Measurements from ENCODE around the gene TANK. TPM values are rescaled to one million over a fixed set of nuclear protein-coding genes. Genes with fewer than 3 reads are reported as not detected.

TANK gene
- total and polyA plus RNA-seq, 2 donors (not counting 3 experiments of a cell fraction or from before 2014, with no cell fraction given) = 33.3 to 83.2 TPM

DNA sequence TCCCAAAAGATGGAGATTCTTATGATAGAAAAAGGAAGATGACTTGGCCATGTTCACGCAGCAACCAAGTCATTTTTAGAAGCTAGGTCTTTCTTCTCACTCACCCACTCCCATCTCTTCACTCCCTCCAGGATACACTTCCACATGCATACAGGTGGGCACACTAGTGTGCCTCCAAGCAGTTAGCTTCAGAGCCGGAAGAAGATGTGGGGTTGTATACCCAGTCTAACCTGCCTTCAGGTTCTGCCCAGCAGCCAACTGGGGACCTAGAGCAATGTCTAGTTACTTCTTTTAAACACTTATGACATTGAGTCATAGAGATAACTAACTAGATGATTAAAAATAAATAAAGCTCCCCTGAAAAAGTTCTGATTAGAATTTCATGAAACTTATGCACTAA lies 21.8 kb upstream of the TANK start:
- Histone ChIP-seq H3K79me2 (ENCODE audit: control insufficient read depth, insufficient read depth, low read length) (no peaks in the 10 kb centered on the region), H3K27ac (ENCODE audit: insufficient read depth, low read depth, low read length) (no peak overlapping the region), H3K4me2 (ENCODE audit: insufficient read depth, low read length) (peak overlapping the region; percentile 97), H3K27me3 (ENCODE audit: control insufficient read depth in 2 of 2, insufficient read depth in 2 of 2, low read length in 2 of 2) (no peaks in the 10 kb centered on the region), H4K20me1 (replicated peaks; ENCODE audit: control insufficient read depth, extremely low read depth, insufficient read depth, low read length) (no peaks in the 10 kb centered on the region), H3K36me3 (ENCODE audit: control insufficient read depth in 2 of 2, extremely low read depth in 1 of 2, insufficient read depth in 2 of 2, low read length in 2 of 2) (no peaks in the 10 kb centered on the region), H2AFZ (ENCODE audit: low read depth, low read length) (no peak overlapping the region), H3K9ac (replicated peaks; ENCODE audit: extremely low read depth, insufficient read depth, low read length) (no peak overlapping the region), H3K4me3 (replicated peaks in 1 of 3; ENCODE audit: insufficient read depth in 1 of 3, low read depth in 1 of 3, low read length in 3 of 3) (peak overlapping the region in 2 of 3 experiments; percentile 34 to 78), H3K9me3 (replicated peaks; ENCODE audit: control insufficient read depth, insufficient read depth, low read length) (no peaks in the 10 kb centered on the region), H3K4me1 (ENCODE audit: control insufficient read depth, extremely low read depth, insufficient read depth, low read length) (peaks cover 44% of the 10 kb centered on the region), H3K9me1 (replicated peaks; ENCODE audit: control insufficient read depth, extremely low read depth, insufficient read depth, low read length) (no peaks in the 10 kb centered on the region)
- no peak for FAIRE-seq
- DNase-seq (ENCODE audit: low read depth, low spot score) = peak; percentile 30
- intact Hi-C loops (cut with micrococcal nuclease) = no loop called here
- TF ChIP-seq EZH2 (IDR thresholded peaks at IDR 0.05; ENCODE audit: borderline replicate concordance, low read depth, low read length, severe bottlenecking) (no peak), MYC (IDR thresholded peaks at IDR 0.05; ENCODE audit: low read depth, low read length) (no peak), POLR2A (IDR thresholded peaks at IDR 0.05; ENCODE audit: low read depth, low read length) (no peak), POLR2AphosphoS5 (IDR thresholded peaks at IDR 0.05; ENCODE audit: insufficient read depth, low read depth, low read length) (no peak), FOS (IDR thresholded peaks at IDR 0.05; ENCODE audit: borderline replicate concordance, insufficient read depth, low read length) (no peak)
- TF ChIP-seq, protein P1, sequence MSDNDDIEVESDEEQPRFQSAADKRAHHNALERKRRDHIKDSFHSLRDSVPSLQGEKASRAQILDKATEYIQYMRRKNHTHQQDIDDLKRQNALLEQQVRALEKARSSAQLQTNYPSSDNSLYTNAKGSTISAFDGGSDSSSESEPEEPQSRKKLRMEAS (IDR thresholded peaks at IDR 0.05; ENCODE audit: insufficient read depth, insufficient read length) = no peak
- ChIA-PET POLR2A (no interaction called here), CTCF (interaction anchor here (1.0 to 1.1 kb wide), 2 partner anchors 9 to 75 kb away, joined by 3 to 5 read pairs; no protein-coding TSS in a partner anchor)
- dilution Hi-C loops (cut with MboI; ENCODE audit: extremely low pct_ligation_motif_present, low sequenced_read_pairs) = no loop called here
- no TSS peak for BruUV-seq (replicated peaks)

DNA sequence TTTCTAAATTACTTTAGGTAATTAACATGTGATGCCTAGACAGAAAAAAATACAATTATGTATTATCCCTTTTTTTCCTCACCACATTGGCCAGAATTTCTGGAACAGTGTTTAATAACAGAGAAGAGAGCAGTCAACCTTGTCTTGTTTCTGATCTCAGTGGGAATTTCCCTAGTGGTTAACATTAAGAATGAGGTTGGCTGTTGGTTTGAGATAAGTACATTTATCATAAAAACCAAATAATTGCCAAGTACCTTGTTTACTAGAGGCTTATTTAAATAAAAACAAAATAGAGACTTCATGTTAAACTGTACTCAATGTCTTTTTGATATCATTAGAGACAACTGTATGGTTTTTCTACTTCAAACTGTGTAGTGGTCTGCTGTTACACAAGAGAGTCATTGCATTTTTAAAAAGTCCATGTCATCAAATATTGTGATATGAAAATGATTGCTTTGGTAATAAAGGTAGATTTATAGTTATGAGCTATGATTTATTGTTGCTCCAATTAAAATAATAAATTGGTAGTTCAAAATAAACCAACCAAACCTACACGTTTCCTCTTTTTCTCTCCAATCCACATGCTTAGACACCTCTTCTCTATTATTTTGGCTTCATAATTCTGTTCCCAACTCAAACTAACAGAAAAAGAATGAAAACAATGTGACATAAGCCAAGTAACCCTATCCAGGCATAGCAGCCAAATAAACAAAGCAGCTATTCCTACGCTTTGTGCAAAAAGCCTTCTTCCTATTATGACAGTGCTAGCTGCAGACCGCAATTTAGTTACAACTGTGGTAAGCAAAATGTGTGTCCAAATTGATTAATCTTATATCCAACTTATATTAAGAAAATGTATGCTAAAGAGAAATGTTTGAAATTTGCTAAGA lies 20.9 kb upstream of the TANK start:
- Histone ChIP-seq H3K79me2 (ENCODE audit: control insufficient read depth, insufficient read depth, low read length) (no peaks in the 10 kb centered on the region), H3K9ac (replicated peaks; ENCODE audit: extremely low read depth, insufficient read depth, low read length) (peak overlapping the region; percentile 19), H3K27ac (ENCODE audit: insufficient read depth, low read depth, low read length) (no peak overlapping the region), H3K36me3 (ENCODE audit: control insufficient read depth in 2 of 2, extremely low read depth in 1 of 2, insufficient read depth in 2 of 2, low read length in 2 of 2) (no peaks in the 10 kb centered on the region), H3K27me3 (ENCODE audit: control insufficient read depth in 2 of 2, insufficient read depth in 2 of 2, low read length in 2 of 2) (no peaks in the 10 kb centered on the region), H3K4me3 (replicated peaks in 1 of 3; ENCODE audit: insufficient read depth in 1 of 3, low read depth in 1 of 3, low read length in 3 of 3) (peak overlapping the region in 2 of 3 experiments; percentile 34 to 78), H4K20me1 (replicated peaks; ENCODE audit: control insufficient read depth, extremely low read depth, insufficient read depth, low read length) (no peaks in the 10 kb centered on the region), H3K4me2 (ENCODE audit: insufficient read depth, low read length) (peak overlapping the region; percentile 97), H3K9me1 (replicated peaks; ENCODE audit: control insufficient read depth, extremely low read depth, insufficient read depth, low read length) (no peaks in the 10 kb centered on the region), H2AFZ (ENCODE audit: low read depth, low read length) (no peak overlapping the region), H3K4me1 (ENCODE audit: control insufficient read depth, extremely low read depth, insufficient read depth, low read length) (peaks cover 40% of the 10 kb centered on the region), H3K9me3 (replicated peaks; ENCODE audit: control insufficient read depth, insufficient read depth, low read length) (no peaks in the 10 kb centered on the region)
- BruUV-seq (replicated peaks) = no TSS peak
- peak; percentile 64 for DNase-seq (ENCODE audit: low read depth, low spot score)
- dilution Hi-C loops (cut with MboI; ENCODE audit: extremely low pct_ligation_motif_present, low sequenced_read_pairs) (no loop called here), intact Hi-C loops (cut with micrococcal nuclease) (no loop called here)
- ChIA-PET POLR2A (no interaction called here), CTCF (interaction anchor here (1.0 to 1.3 kb wide), 5 partner anchors 10 to 1029 kb away, joined by 3 to 7 read pairs (median 3); no protein-coding TSS in a partner anchor)
- TF ChIP-seq GATA2 (IDR thresholded peaks at IDR 0.05; ENCODE audit: insufficient read depth, insufficient read length, low read depth, low read length) (no peak), POLR2A (IDR thresholded peaks at IDR 0.05; ENCODE audit: low read depth, low read length) (no peak), POLR2AphosphoS5 (IDR thresholded peaks at IDR 0.05; ENCODE audit: insufficient read depth, low read depth, low read length) (no peak), JUN (IDR thresholded peaks at IDR 0.05; ENCODE audit: borderline replicate concordance, insufficient read depth, insufficient read length, low read depth) (no peak), EZH2 (IDR thresholded peaks at IDR 0.05; ENCODE audit: borderline replicate concordance, low read depth, low read length, severe bottlenecking) (no peak), FOS (IDR thresholded peaks at IDR 0.05; ENCODE audit: borderline replicate concordance, insufficient read depth, low read length) (no peak), MYC (IDR thresholded peaks at IDR 0.05; ENCODE audit: low read depth, low read length) (no peak)
- TF ChIP-seq, protein P2, sequence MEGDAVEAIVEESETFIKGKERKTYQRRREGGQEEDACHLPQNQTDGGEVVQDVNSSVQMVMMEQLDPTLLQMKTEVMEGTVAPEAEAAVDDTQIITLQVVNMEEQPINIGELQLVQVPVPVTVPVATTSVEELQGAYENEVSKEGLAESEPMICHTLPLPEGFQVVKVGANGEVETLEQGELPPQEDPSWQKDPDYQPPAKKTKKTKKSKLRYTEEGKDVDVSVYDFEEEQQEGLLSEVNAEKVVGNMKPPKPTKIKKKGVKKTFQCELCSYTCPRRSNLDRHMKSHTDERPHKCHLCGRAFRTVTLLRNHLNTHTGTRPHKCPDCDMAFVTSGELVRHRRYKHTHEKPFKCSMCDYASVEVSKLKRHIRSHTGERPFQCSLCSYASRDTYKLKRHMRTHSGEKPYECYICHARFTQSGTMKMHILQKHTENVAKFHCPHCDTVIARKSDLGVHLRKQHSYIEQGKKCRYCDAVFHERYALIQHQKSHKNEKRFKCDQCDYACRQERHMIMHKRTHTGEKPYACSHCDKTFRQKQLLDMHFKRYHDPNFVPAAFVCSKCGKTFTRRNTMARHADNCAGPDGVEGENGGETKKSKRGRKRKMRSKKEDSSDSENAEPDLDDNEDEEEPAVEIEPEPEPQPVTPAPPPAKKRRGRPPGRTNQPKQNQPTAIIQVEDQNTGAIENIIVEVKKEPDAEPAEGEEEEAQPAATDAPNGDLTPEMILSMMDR (IDR thresholded peaks at IDR 0.05; ENCODE audit: extremely low read depth in 1 of 2, insufficient read depth in 1 of 2, low read depth in 1 of 2, low read length in 2 of 2) = no peak
- TF ChIP-seq, protein P1 (IDR thresholded peaks at IDR 0.05; ENCODE audit: insufficient read depth, insufficient read length) = no peak
- no peak for FAIRE-seq
